K562 (cell line): ENCODE measurements around the gene ADAMTS14. TPM values are rescaled to one million over a fixed set of nuclear protein-coding genes. Genes with fewer than 3 reads are reported as not detected.
A peak's percentile ranks its signal among the peaks of the same experiment; 100 is the strongest.

Experiments used
- ATAC-seq: fragments of 200-7000 bp; cut with Tn5 transposase; 3 replicates; pipeline ENCODE4 v1.9.1; 2020; ENCODE audit warnings: moderate library complexity
- BruUV-seq: library from RNA; stranded (reverse); fragments of 400-500 nt; replicated peaks from 2 replicates; lab custom pipeline; 2021; lab: Mats Ljungman, UMichigan
- CTCF ChIA-PET: fragments of 300-600 bp; formaldehyde crosslinking; extraction: SDS; loops from one replicate; lab custom pipeline; 2021; ENCODE audit warnings: low intra/inter-chr PET ratio; lab: Yijun Ruan, JAX
- POLR2A ChIA-PET: fragments of 300-600, 350-650 bp; sonication (Branson Sonifier 250); formaldehyde crosslinking; extraction: SDS; loops from one replicate; lab custom pipeline; 2021; ENCODE audit warnings: antibody characterized with exemption, inconsistent platforms; lab: Yijun Ruan, JAX
- DNase-seq, 4 experiments: peaks; one replicate each; pipeline versions ENCODE4 v3.0.0 to v3.0.0-alpha.2; 2011 to 2018; ENCODE audit warnings: low spot score in 3 of 4, mixed read lengths in 3 of 4; ENCODE audit errors: extremely low read depth in 1 of 4
- FAIRE-seq: peaks from 2 replicates; lab custom pipeline; 2011; peaks lifted over from hg19 to GRCh38; lab: Jason Lieb, UNC
- H2AFZ ChIP-seq: 2 replicates; pipeline ENCODE4 v1.6.0; 2011; ENCODE audit warnings: low read depth, low read length, control low read depth, inconsistent platforms
- H3K27ac ChIP-seq: fragments of 200-600 bp; 3 replicates; pipeline ENCODE4 v1.8.0; 2011; ENCODE audit warnings: low read depth, mild to moderate bottlenecking, control low read depth, inconsistent platforms, low read length, moderate library complexity, mixed read lengths; ENCODE audit errors: extremely low read depth
- H3K27me3 ChIP-seq, 2 experiments: fragments of 300-600 bp in 1 of 2; 2 replicates in 1 of 2; 3 replicates in 1 of 2; pipeline versions ENCODE4 v1.6.0 to v1.8.0; 2011; ENCODE audit warnings: inconsistent platforms in 2 of 2, low read length in 2 of 2, mild to moderate bottlenecking in 1 of 2, mixed read lengths in 1 of 2, moderate library complexity in 1 of 2; ENCODE audit not compliant: control insufficient read depth in 2 of 2, insufficient read depth in 2 of 2
- H3K36me3 ChIP-seq: fragments of 300-600 bp; 3 replicates; pipeline ENCODE4 v1.8.0; 2011; ENCODE audit warnings: mild to moderate bottlenecking, low read length, inconsistent platforms; ENCODE audit not compliant: control insufficient read depth, insufficient read depth
- H3K4me1 ChIP-seq, 2 experiments: fragments of 200-600 bp in 1 of 2; replicated peaks in 1 of 2; 2 replicates in 1 of 2; 3 replicates in 1 of 2; pipeline versions ENCODE4 v1.5.1 to v1.8.0; 2011; ENCODE audit warnings: inconsistent platforms in 2 of 2, low read length in 2 of 2, mild to moderate bottlenecking in 1 of 2, mixed read lengths in 1 of 2, moderate library complexity in 1 of 2; ENCODE audit not compliant: control insufficient read depth in 2 of 2, insufficient read depth in 2 of 2
- H3K4me2 ChIP-seq: 2 replicates; pipeline ENCODE4 v1.6.1; 2011; ENCODE audit warnings: low read length, control low read depth, inconsistent platforms, mixed read lengths; ENCODE audit not compliant: insufficient read depth
- H3K4me3 ChIP-seq: fragments of 200-600 bp; sonication (generic), shearing (Covaris generic); 2 replicates; pipeline ENCODE4 v1.5.1; 2016; ENCODE audit warnings: control low read depth, inconsistent platforms
- H3K79me2 ChIP-seq: fragments of 200-600 bp; 3 replicates; pipeline ENCODE4 v1.8.0; 2011; ENCODE audit warnings: low read length, inconsistent platforms; ENCODE audit not compliant: control insufficient read depth, insufficient read depth
- H3K9ac ChIP-seq, 2 experiments: 2 replicates each; pipeline versions ENCODE4 v1.6.0 to v1.6.1; 2011; ENCODE audit warnings: low read depth in 2 of 2, low read length in 2 of 2, control low read depth in 1 of 2, inconsistent platforms in 1 of 2, mild to moderate bottlenecking in 1 of 2, mixed read lengths in 1 of 2; ENCODE audit not compliant: insufficient read depth in 1 of 2
- H3K9me1 ChIP-seq: one replicate; pipeline ENCODE4 v1.6.0; 2011; ENCODE audit warnings: inconsistent platforms, mild to moderate bottlenecking, low read length, moderate library complexity; ENCODE audit not compliant: control insufficient read depth, insufficient read depth
- H3K9me3 ChIP-seq: replicated peaks from 2 replicates; pipeline ENCODE4 v1.5.1; 2011; ENCODE audit warnings: low read depth, low read length, inconsistent platforms; ENCODE audit not compliant: control insufficient read depth, insufficient read depth
- H4K20me1 ChIP-seq: replicated peaks from 2 replicates; pipeline ENCODE4 v1.6.1; 2011; ENCODE audit warnings: low read length, inconsistent platforms, mixed read lengths; ENCODE audit not compliant: control insufficient read depth, insufficient read depth
- CBX3 ChIP-seq, 2 experiments: IDR thresholded peaks; 1 replicate in 1 of 2; 2 replicates in 1 of 2; pipeline ENCODE4 v1.6.1; 2012; ENCODE audit warnings: inconsistent platforms in 2 of 2, low read length in 2 of 2, borderline replicate concordance in 1 of 2, control low read depth in 1 of 2
- E2F3 ChIP-seq: fragments of 250-450 bp; sonication (Bioruptor Pico); IDR thresholded peaks from 2 replicates; pipeline ENCODE4 v1.4.0; 2020; ENCODE audit warnings: mild to moderate bottlenecking
- HNRNPLL ChIP-seq: fragments of 200-400 bp; formaldehyde crosslinking; IDR thresholded peaks from 2 replicates; pipeline ENCODE4 v1.6.1; 2017; ENCODE audit warnings: low read length, low read depth, mild to moderate bottlenecking; ENCODE audit not compliant: poor library complexity, severe bottlenecking
- NR2C1 ChIP-seq, 2 experiments: fragments of 450-650 bp; IDR thresholded peaks; 2 replicates each; pipeline ENCODE4 v1.6.1; 2017; ENCODE audit warnings: mild to moderate bottlenecking in 2 of 2, antibody characterized with exemption in 1 of 2, inconsistent platforms in 1 of 2, missing compliant biosample characterization in 1 of 2, missing genetic modification characterization in 1 of 2
- RB1 ChIP-seq: fragments of 450-650 bp; IDR thresholded peaks from 2 replicates; pipeline ENCODE4 v1.6.1; 2017; ENCODE audit warnings: low read depth, mild to moderate bottlenecking
- ZBTB7A ChIP-seq: IDR thresholded peaks from 2 replicates; pipeline ENCODE4 v1.6.1; 2011; ENCODE audit warnings: low read depth, mild to moderate bottlenecking, low read length, moderate library complexity, borderline replicate concordance; ENCODE audit not compliant: control insufficient read depth
- ZNF217 ChIP-seq: sonication (generic); formaldehyde crosslinking; IDR thresholded peaks from 2 replicates; pipeline ENCODE4 v1.8.0; 2022; ENCODE audit warnings: mild to moderate bottlenecking, missing genetic modification reagents
- ZNF263 ChIP-seq: sonication (generic); formaldehyde crosslinking; IDR thresholded peaks from 2 replicates; pipeline ENCODE4 v1.8.0; 2022; ENCODE audit warnings: mild to moderate bottlenecking, missing genetic modification reagents, borderline replicate concordance
- ZNF274 ChIP-seq: IDR thresholded peaks from 2 replicates; pipeline ENCODE4 v1.6.1; 2011; ENCODE audit warnings: low read depth, mild to moderate bottlenecking, low read length, moderate library complexity, borderline replicate concordance
- WGBS: fragments of 100-300 bp; shearing (Covaris generic); methylation state at CpG from one replicate; pipeline ENCODE4 v1.1.6; 2016; ENCODE audit warnings: low coverage, mixed read lengths; ENCODE audit not compliant: insufficient coverage; ENCODE audit errors: missing lambda C conversion rate; 5-methylcytosine and 5-hydroxymethylcytosine counted together
- in situ Hi-C: fragments of 300-500 bp; cut with MboI; formaldehyde crosslinking; loops from 4 replicates; pipeline ENCODE4 v1.15.0; 2018; ENCODE audit warnings: inconsistent platforms, mixed read lengths
- intact Hi-C: fragments of 100-400 bp; cut with micrococcal nuclease; formaldehyde crosslinking; loops from 2 replicates; pipeline ENCODE4 v1.14.2; 2022
- polyA plus RNA-seq, 8 experiments: library from polyadenylated mRNA; depleted of rRNA in 4 of 8; stranded (reverse) in 5 of 8; unstranded in 3 of 8; fragments of >200 nt; fragmentation: Nextera tagmentation in 2 of 8; fragmentation: Illumina TruSeq in 1 of 8; extraction: Ambion mirVana in 2 of 8; extraction: Trizol in 1 of 8; gene quantifications; 2 replicates each; pipeline versions ENCODE4 v1.2.1 to v1.2.3, GENCODE V29; 2011 to 2014; ENCODE audit warnings: inconsistent platforms in 1 of 8, missing spikeins in 1 of 8
- total RNA-seq, 7 experiments: library from RNA; depleted of rRNA in 6 of 7; stranded (reverse); fragments of >200 nt in 6 of 7; fragmentation: Illumina TruSeq in 2 of 7; extraction: Trizol in 2 of 7; gene quantifications; 2 replicates each; pipeline versions ENCODE4 v1.2.1 to v1.2.3, GENCODE V29; 2011 to 2021; ENCODE audit warnings: low replicate concordance in 1 of 7
- TF ChIP-seq, protein P1 (sequence below), 2 experiments: fragments of 450-650 bp in 1 of 2; sonication (generic) in 1 of 2; formaldehyde crosslinking; conservative IDR thresholded peaks; 2 replicates each; pipeline versions ENCODE4 v1.4.0 to v1.8.1; 2020 to 2022; ENCODE audit warnings: mild to moderate bottlenecking in 1 of 2, missing genetic modification reagents in 1 of 2
- TF ChIP-seq, protein P2 (sequence below): fragments of 250-450 bp; sonication (Bioruptor Pico); IDR thresholded peaks from 2 replicates; pipeline ENCODE4 v1.9.0; 2021; ENCODE audit warnings: mild to moderate bottlenecking, inconsistent platforms
- TF ChIP-seq, protein P3 (sequence below): sonication (generic); formaldehyde crosslinking; IDR thresholded peaks from 2 replicates; pipeline ENCODE4 v1.4.0; 2020; ENCODE audit warnings: mild to moderate bottlenecking, missing genetic modification reagents

ADAMTS14 gene
- total and polyA plus RNA-seq, 9 of the 15 experiments (the other 6 are each of a cell fraction or from before 2014, with no cell fraction given), result 0.04 to 37.4 (median 15.9) TPM

DNA sequence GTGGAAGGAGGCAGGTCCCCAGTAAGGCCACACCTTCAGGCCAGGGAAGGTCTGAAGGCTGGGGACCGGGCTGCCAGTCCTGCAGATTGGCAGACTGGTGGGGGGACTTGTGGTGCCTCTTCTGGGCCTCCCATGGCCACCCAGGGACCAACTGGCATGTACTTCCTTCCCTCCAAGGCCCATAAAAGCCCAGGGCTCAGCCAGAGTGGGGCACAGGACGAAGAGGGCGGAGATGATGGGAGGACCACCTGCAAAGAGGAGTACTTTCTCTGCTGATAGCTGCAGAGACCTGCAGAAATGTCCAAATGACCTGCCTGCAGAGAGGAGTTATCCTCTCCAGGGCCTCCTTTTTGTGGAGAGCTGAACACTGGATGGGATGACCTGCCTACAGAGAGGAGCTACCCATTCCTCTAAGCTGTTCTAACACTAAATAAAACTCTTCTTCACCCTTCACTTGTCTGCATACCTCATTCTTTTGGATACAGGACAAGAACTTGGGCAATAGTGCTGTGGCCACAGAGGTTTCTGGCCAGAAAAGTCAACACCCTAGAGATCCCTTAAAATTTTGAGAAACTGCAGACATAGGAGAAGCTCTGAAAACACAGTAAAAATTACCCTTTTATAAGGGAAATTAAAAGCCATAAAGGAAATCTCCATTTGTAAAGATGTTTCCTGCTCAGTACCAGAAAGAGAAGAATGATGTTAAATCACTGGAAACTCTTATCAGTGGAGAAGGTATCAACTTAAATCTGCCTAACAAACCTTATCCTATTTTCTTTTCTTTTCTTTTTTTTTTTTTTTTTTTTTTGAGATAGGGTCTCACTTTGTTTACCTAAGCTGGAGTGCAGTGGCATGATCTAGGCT is 49.1 kb upstream of the ADAMTS14 start:
- Histone ChIP-seq H3K4me3 (no peak overlapping the region), H2AFZ (no peak overlapping the region), H3K27ac (no peak overlapping the region), H3K4me2 (no peak overlapping the region), H3K9me3 (peaks cover 12% of the 10 kb centered on the region), H4K20me1 (no peaks in the 10 kb centered on the region), H3K36me3 (no peaks in the 10 kb centered on the region), H3K4me1 (peaks cover 7 to 13% of the 10 kb centered on the region in 2 experiments; a peak in 4 of 5 replicates), H3K79me2 (no peaks in the 10 kb centered on the region), H3K9me1 (no peaks in the 10 kb centered on the region), H3K9ac (peak overlapping the region in 1 of 2 experiments; percentile 46; a peak in 1 of 4 replicates), H3K27me3 (no peaks in the 10 kb centered on the region)
- WGBS, result 79% methylated on average over 3 of the region's 3 CpGs
- POLR2A ChIA-PET, result interaction anchor here (0.5 to 0.6 kb wide), 3 partner anchors 22 to 652 kb away, joined by 3 read pairs; no protein-coding TSS in a partner anchor
- intact Hi-C loops (no loop called here), in situ Hi-C loops (loop anchor here (5.0 kb wide), 1 partner anchor 124 kb away; no protein-coding TSS in a partner anchor)
- ATAC-seq (no peak), DNase-seq (no peak), FAIRE-seq (no peak)
- CTCF ChIA-PET, result no interaction called here
- no TSS peak for BruUV-seq
- TF ChIP-seq E2F3 (CRISPR knock-in tag) (no peak), RB1 (no peak), ZNF274 (no peak), NR2C1 (IDR thresholded peaks at IDR 0.05) (no peak), NR2C1 (tag; IDR thresholded peaks at IDR 0.05) (no peak), ZNF217 (CRISPR knock-in tag) (no peak), HNRNPLL (no peak), ZBTB7A (no peak), ZNF263 (CRISPR knock-in tag) (peak; percentile 54; the same call in 1 of the 2 replicates), CBX3 (IDR thresholded peaks at IDR 0.05; ENCODE audit: borderline replicate concordance in 1 of 2, low read length in 2 of 2) (0 out of 3 replicates have a peak, but pooled peaks of 1 of the 2 experiments have one; percentile 34)
- TF ChIP-seq, protein P1, sequence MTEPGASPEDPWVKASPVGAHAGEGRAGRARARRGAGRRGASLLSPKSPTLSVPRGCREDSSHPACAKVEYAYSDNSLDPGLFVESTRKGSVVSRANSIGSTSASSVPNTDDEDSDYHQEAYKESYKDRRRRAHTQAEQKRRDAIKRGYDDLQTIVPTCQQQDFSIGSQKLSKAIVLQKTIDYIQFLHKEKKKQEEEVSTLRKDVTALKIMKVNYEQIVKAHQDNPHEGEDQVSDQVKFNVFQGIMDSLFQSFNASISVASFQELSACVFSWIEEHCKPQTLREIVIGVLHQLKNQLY (CRISPR knock-in tag; conservative IDR thresholded peaks at IDR 0.05), result no peak
- TF ChIP-seq, protein P2, sequence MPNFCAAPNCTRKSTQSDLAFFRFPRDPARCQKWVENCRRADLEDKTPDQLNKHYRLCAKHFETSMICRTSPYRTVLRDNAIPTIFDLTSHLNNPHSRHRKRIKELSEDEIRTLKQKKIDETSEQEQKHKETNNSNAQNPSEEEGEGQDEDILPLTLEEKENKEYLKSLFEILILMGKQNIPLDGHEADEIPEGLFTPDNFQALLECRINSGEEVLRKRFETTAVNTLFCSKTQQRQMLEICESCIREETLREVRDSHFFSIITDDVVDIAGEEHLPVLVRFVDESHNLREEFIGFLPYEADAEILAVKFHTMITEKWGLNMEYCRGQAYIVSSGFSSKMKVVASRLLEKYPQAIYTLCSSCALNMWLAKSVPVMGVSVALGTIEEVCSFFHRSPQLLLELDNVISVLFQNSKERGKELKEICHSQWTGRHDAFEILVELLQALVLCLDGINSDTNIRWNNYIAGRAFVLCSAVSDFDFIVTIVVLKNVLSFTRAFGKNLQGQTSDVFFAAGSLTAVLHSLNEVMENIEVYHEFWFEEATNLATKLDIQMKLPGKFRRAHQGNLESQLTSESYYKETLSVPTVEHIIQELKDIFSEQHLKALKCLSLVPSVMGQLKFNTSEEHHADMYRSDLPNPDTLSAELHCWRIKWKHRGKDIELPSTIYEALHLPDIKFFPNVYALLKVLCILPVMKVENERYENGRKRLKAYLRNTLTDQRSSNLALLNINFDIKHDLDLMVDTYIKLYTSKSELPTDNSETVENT, result no peak
- TF ChIP-seq, protein P3, sequence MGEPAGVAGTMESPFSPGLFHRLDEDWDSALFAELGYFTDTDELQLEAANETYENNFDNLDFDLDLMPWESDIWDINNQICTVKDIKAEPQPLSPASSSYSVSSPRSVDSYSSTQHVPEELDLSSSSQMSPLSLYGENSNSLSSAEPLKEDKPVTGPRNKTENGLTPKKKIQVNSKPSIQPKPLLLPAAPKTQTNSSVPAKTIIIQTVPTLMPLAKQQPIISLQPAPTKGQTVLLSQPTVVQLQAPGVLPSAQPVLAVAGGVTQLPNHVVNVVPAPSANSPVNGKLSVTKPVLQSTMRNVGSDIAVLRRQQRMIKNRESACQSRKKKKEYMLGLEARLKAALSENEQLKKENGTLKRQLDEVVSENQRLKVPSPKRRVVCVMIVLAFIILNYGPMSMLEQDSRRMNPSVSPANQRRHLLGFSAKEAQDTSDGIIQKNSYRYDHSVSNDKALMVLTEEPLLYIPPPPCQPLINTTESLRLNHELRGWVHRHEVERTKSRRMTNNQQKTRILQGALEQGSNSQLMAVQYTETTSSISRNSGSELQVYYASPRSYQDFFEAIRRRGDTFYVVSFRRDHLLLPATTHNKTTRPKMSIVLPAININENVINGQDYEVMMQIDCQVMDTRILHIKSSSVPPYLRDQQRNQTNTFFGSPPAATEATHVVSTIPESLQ (CRISPR knock-in tag), result no peak
